ENCODE data around the gene HES5. TPM values are rescaled to one million over a fixed set of nuclear protein-coding genes. Genes with fewer than 3 reads are reported as not detected.

HES5 gene
- total and polyA plus RNA-seq, 2 donors (not counting 3 experiments of a cell fraction or from before 2014, with no cell fraction given) = 0.07 TPM; not detected in 1

DNA sequence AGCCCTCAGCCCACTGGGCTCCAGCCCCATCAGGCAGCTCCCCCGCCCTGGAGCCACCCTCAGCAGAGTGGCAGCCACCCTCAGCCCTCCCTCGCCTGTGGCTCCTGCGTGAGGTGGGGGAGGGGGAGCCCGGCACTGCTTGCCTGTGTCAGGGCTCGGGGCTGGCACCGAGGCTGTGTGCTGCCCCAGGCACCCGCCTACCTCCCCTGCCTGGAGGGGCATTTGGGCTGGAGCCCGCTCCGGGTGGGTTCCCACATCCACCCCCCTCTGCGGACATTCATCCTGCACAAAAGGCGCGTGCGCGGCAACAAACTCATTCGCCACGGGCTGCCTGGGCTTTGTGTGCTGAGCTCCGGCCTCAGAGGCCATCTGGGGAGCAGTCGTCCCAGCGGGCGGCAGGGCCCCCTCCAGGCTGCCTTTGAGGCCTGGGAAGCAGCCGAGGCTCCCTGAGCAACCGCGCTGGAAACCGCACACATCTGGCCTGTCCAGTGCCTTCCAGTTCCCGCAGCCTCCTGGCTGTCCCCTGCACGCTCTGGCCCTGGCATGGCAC is 13.6 kb upstream of the HES5 start:
- DNase-seq (ENCODE audit: low read depth, low spot score) (no peak), FAIRE-seq (no peak)
- Histone ChIP-seq H3K79me2 (ENCODE audit: control insufficient read depth, insufficient read depth, low read length) (no peaks in the 10 kb centered on the region), H2AFZ (ENCODE audit: low read depth, low read length) (no peak overlapping the region), H3K9ac (replicated peaks; ENCODE audit: extremely low read depth, insufficient read depth, low read length) (no peak overlapping the region), H3K9me1 (replicated peaks; ENCODE audit: control insufficient read depth, extremely low read depth, insufficient read depth, low read length) (no peaks in the 10 kb centered on the region), H3K4me2 (ENCODE audit: insufficient read depth, low read length) (no peak overlapping the region), H3K9me3 (replicated peaks; ENCODE audit: control insufficient read depth, insufficient read depth, low read length) (no peaks in the 10 kb centered on the region), H3K27ac (ENCODE audit: insufficient read depth, low read depth, low read length) (no peak overlapping the region), H4K20me1 (replicated peaks; ENCODE audit: control insufficient read depth, extremely low read depth, insufficient read depth, low read length) (no peaks in the 10 kb centered on the region), H3K27me3 (ENCODE audit: control insufficient read depth in 2 of 2, insufficient read depth in 2 of 2, low read length in 2 of 2) (peaks cover 0 to 1% of the 10 kb centered on the region in 2 experiments), H3K36me3 (ENCODE audit: control insufficient read depth in 2 of 2, extremely low read depth in 1 of 2, insufficient read depth in 2 of 2, low read length in 2 of 2) (no peaks in the 10 kb centered on the region), H3K4me1 (ENCODE audit: control insufficient read depth, extremely low read depth, insufficient read depth, low read length) (peaks cover 24% of the 10 kb centered on the region), H3K4me3 (replicated peaks in 1 of 3; ENCODE audit: insufficient read depth in 1 of 3, low read depth in 1 of 3, low read length in 3 of 3) (no peak overlapping the region)
- ChIA-PET POLR2A (no interaction called here), CTCF (interaction anchor here (1.4 kb wide), 1 partner anchor 17 kb away, joined by 5 read pairs; the partner anchor contains the start of gene PANK4)
- dilution Hi-C loops (cut with MboI; ENCODE audit: extremely low pct_ligation_motif_present, low sequenced_read_pairs) = no loop called here
- TF ChIP-seq MYC (IDR thresholded peaks at IDR 0.05; ENCODE audit: low read depth, low read length) (no peak), GATA2 (IDR thresholded peaks at IDR 0.05; ENCODE audit: insufficient read depth, insufficient read length, low read depth, low read length) (no peak), EZH2 (IDR thresholded peaks at IDR 0.05; ENCODE audit: borderline replicate concordance, low read depth, low read length, severe bottlenecking) (no peak), FOS (IDR thresholded peaks at IDR 0.05; ENCODE audit: borderline replicate concordance, insufficient read depth, low read length) (no peak), POLR2A (IDR thresholded peaks at IDR 0.05; ENCODE audit: low read depth, low read length) (no peak), POLR2AphosphoS5 (IDR thresholded peaks at IDR 0.05; ENCODE audit: insufficient read depth, low read depth, low read length) (no peak), JUN (IDR thresholded peaks at IDR 0.05; ENCODE audit: borderline replicate concordance, insufficient read depth, insufficient read length, low read depth) (no peak)
- TF ChIP-seq, protein P1, sequence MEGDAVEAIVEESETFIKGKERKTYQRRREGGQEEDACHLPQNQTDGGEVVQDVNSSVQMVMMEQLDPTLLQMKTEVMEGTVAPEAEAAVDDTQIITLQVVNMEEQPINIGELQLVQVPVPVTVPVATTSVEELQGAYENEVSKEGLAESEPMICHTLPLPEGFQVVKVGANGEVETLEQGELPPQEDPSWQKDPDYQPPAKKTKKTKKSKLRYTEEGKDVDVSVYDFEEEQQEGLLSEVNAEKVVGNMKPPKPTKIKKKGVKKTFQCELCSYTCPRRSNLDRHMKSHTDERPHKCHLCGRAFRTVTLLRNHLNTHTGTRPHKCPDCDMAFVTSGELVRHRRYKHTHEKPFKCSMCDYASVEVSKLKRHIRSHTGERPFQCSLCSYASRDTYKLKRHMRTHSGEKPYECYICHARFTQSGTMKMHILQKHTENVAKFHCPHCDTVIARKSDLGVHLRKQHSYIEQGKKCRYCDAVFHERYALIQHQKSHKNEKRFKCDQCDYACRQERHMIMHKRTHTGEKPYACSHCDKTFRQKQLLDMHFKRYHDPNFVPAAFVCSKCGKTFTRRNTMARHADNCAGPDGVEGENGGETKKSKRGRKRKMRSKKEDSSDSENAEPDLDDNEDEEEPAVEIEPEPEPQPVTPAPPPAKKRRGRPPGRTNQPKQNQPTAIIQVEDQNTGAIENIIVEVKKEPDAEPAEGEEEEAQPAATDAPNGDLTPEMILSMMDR (IDR thresholded peaks at IDR 0.05; ENCODE audit: extremely low read depth in 1 of 2, insufficient read depth in 1 of 2, low read depth in 1 of 2, low read length in 2 of 2) = no peak
- TF ChIP-seq, protein P2, sequence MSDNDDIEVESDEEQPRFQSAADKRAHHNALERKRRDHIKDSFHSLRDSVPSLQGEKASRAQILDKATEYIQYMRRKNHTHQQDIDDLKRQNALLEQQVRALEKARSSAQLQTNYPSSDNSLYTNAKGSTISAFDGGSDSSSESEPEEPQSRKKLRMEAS (IDR thresholded peaks at IDR 0.05; ENCODE audit: insufficient read depth, insufficient read length) = no peak
- BruUV-seq (replicated peaks) = no TSS peak
- intact Hi-C loops (cut with micrococcal nuclease) = no loop called here

Measured in endothelial cell of umbilical vein (primary cell).